ENCODE data around the gene CCNL2.

- TF ChIP-seq CTCF (IDR thresholded peaks at IDR 0.05) (no peak), POLR2AphosphoS5 (IDR thresholded peaks at IDR 0.05) (no peak), EP300 (IDR thresholded peaks at IDR 0.05) (no peak), POLR2A (IDR thresholded peaks at IDR 0.05) (no peak)
These were observed 22.4 kb downstream of the CCNL2 start for GRCh38 chr1:1376551-1377226.
